K562 (cell line): ENCODE data around the gene PRAC2. TPM values are rescaled to one million over a fixed set of nuclear protein-coding genes. Genes with fewer than 3 reads are reported as not detected.

Source experiments
- ATAC-seq: fragments of 200-7000 bp; cut with Tn5 transposase; 3 replicates; pipeline ENCODE4 v1.9.1; 2020; ENCODE audit warnings: moderate library complexity
- BruUV-seq: library from RNA; stranded (reverse); fragments of 400-500 nt; replicated peaks from 2 replicates; lab custom pipeline; 2021; lab: Mats Ljungman, UMichigan
- CTCF ChIA-PET: fragments of 300-600 bp; formaldehyde crosslinking; extraction: SDS; loops from one replicate; lab custom pipeline; 2021; ENCODE audit warnings: low intra/inter-chr PET ratio; lab: Yijun Ruan, JAX
- POLR2A ChIA-PET: fragments of 300-600, 350-650 bp; sonication (Branson Sonifier 250); formaldehyde crosslinking; extraction: SDS; loops from one replicate; lab custom pipeline; 2021; ENCODE audit warnings: antibody characterized with exemption, inconsistent platforms; lab: Yijun Ruan, JAX
- DNase-seq, 4 experiments: peaks; one replicate each; pipeline versions ENCODE4 v3.0.0 to v3.0.0-alpha.2; 2011 to 2018; ENCODE audit warnings: low spot score in 3 of 4, mixed read lengths in 3 of 4; ENCODE audit errors: extremely low read depth in 1 of 4
- FAIRE-seq: peaks from 2 replicates; lab custom pipeline; 2011; peaks lifted over from hg19 to GRCh38; lab: Jason Lieb, UNC
- H2AFZ ChIP-seq: 2 replicates; pipeline ENCODE4 v1.6.0; 2011; ENCODE audit warnings: low read depth, low read length, control low read depth, inconsistent platforms
- H3K27ac ChIP-seq: fragments of 200-600 bp; 3 replicates; pipeline ENCODE4 v1.8.0; 2011; ENCODE audit warnings: low read depth, mild to moderate bottlenecking, control low read depth, inconsistent platforms, low read length, moderate library complexity, mixed read lengths; ENCODE audit errors: extremely low read depth
- H3K27me3 ChIP-seq, 2 experiments: fragments of 300-600 bp in 1 of 2; 2 replicates in 1 of 2; 3 replicates in 1 of 2; pipeline versions ENCODE4 v1.6.0 to v1.8.0; 2011; ENCODE audit warnings: inconsistent platforms in 2 of 2, low read length in 2 of 2, mild to moderate bottlenecking in 1 of 2, mixed read lengths in 1 of 2, moderate library complexity in 1 of 2; ENCODE audit not compliant: control insufficient read depth in 2 of 2, insufficient read depth in 2 of 2
- H3K36me3 ChIP-seq: fragments of 300-600 bp; 3 replicates; pipeline ENCODE4 v1.8.0; 2011; ENCODE audit warnings: mild to moderate bottlenecking, low read length, inconsistent platforms; ENCODE audit not compliant: control insufficient read depth, insufficient read depth
- H3K4me1 ChIP-seq, 2 experiments: fragments of 200-600 bp in 1 of 2; replicated peaks in 1 of 2; 2 replicates in 1 of 2; 3 replicates in 1 of 2; pipeline versions ENCODE4 v1.5.1 to v1.8.0; 2011; ENCODE audit warnings: inconsistent platforms in 2 of 2, low read length in 2 of 2, mild to moderate bottlenecking in 1 of 2, mixed read lengths in 1 of 2, moderate library complexity in 1 of 2; ENCODE audit not compliant: control insufficient read depth in 2 of 2, insufficient read depth in 2 of 2
- H3K4me2 ChIP-seq: 2 replicates; pipeline ENCODE4 v1.6.1; 2011; ENCODE audit warnings: low read length, control low read depth, inconsistent platforms, mixed read lengths; ENCODE audit not compliant: insufficient read depth
- H3K4me3 ChIP-seq: fragments of 200-600 bp; sonication (generic), shearing (Covaris generic); 2 replicates; pipeline ENCODE4 v1.5.1; 2016; ENCODE audit warnings: control low read depth, inconsistent platforms
- H3K79me2 ChIP-seq: fragments of 200-600 bp; 3 replicates; pipeline ENCODE4 v1.8.0; 2011; ENCODE audit warnings: low read length, inconsistent platforms; ENCODE audit not compliant: control insufficient read depth, insufficient read depth
- H3K9ac ChIP-seq, 2 experiments: 2 replicates each; pipeline versions ENCODE4 v1.6.0 to v1.6.1; 2011; ENCODE audit warnings: low read depth in 2 of 2, low read length in 2 of 2, control low read depth in 1 of 2, inconsistent platforms in 1 of 2, mild to moderate bottlenecking in 1 of 2, mixed read lengths in 1 of 2; ENCODE audit not compliant: insufficient read depth in 1 of 2
- H3K9me1 ChIP-seq: one replicate; pipeline ENCODE4 v1.6.0; 2011; ENCODE audit warnings: inconsistent platforms, mild to moderate bottlenecking, low read length, moderate library complexity; ENCODE audit not compliant: control insufficient read depth, insufficient read depth
- H3K9me3 ChIP-seq: replicated peaks from 2 replicates; pipeline ENCODE4 v1.5.1; 2011; ENCODE audit warnings: low read depth, low read length, inconsistent platforms; ENCODE audit not compliant: control insufficient read depth, insufficient read depth
- H4K20me1 ChIP-seq: replicated peaks from 2 replicates; pipeline ENCODE4 v1.6.1; 2011; ENCODE audit warnings: low read length, inconsistent platforms, mixed read lengths; ENCODE audit not compliant: control insufficient read depth, insufficient read depth
- CBX2 ChIP-seq: fragments of 200-600 bp; sonication (generic); IDR thresholded peaks from one replicate; pipeline ENCODE4 v1.6.1; 2012; ENCODE audit warnings: mild to moderate bottlenecking, low read length, inconsistent platforms; ENCODE audit not compliant: insufficient read depth, poor library complexity, severe bottlenecking
- ZBED1 ChIP-seq: IDR thresholded peaks from 2 replicates; pipeline ENCODE4 v1.6.1; 2014
- ZBTB33 ChIP-seq: sonication (generic); formaldehyde crosslinking; IDR thresholded peaks from 2 replicates; pipeline ENCODE4 v1.8.1; 2023; ENCODE audit warnings: mild to moderate bottlenecking, missing genetic modification reagents
- ZSCAN29 ChIP-seq: fragments of 450-650 bp; IDR thresholded peaks from 2 replicates; pipeline ENCODE4 v1.6.1; 2017
- WGBS: fragments of 100-300 bp; shearing (Covaris generic); methylation state at CpG from one replicate; pipeline ENCODE4 v1.1.6; 2016; ENCODE audit warnings: low coverage, mixed read lengths; ENCODE audit not compliant: insufficient coverage; ENCODE audit errors: missing lambda C conversion rate; 5-methylcytosine and 5-hydroxymethylcytosine counted together
- in situ Hi-C: fragments of 300-500 bp; cut with MboI; formaldehyde crosslinking; loops from 4 replicates; pipeline ENCODE4 v1.15.0; 2018; ENCODE audit warnings: inconsistent platforms, mixed read lengths
- intact Hi-C: fragments of 100-400 bp; cut with micrococcal nuclease; formaldehyde crosslinking; loops from 2 replicates; pipeline ENCODE4 v1.14.2; 2022
- polyA plus RNA-seq, 8 experiments: library from polyadenylated mRNA; depleted of rRNA in 4 of 8; stranded (reverse) in 5 of 8; unstranded in 3 of 8; fragments of >200 nt; fragmentation: Nextera tagmentation in 2 of 8; fragmentation: Illumina TruSeq in 1 of 8; extraction: Ambion mirVana in 2 of 8; extraction: Trizol in 1 of 8; gene quantifications; 2 replicates each; pipeline versions ENCODE4 v1.2.1 to v1.2.3, GENCODE V29; 2011 to 2014; ENCODE audit warnings: inconsistent platforms in 1 of 8, missing spikeins in 1 of 8
- total RNA-seq, 7 experiments: library from RNA; depleted of rRNA in 6 of 7; stranded (reverse); fragments of >200 nt in 6 of 7; fragmentation: Illumina TruSeq in 2 of 7; extraction: Trizol in 2 of 7; gene quantifications; 2 replicates each; pipeline versions ENCODE4 v1.2.1 to v1.2.3, GENCODE V29; 2011 to 2021; ENCODE audit warnings: low replicate concordance in 1 of 7

The PRAC2 gene
- total and polyA plus RNA-seq, 9 of the 15 experiments (the other 6 are each of a cell fraction or from before 2014, with no cell fraction given): not detected

GRCh38 chr17:48723423-48724250, 652 bp downstream of the PRAC2 start:
- in situ Hi-C loops: no loop called here
- FAIRE-seq: no peak

More at GRCh38 chr17:48723423-48724250, 652 bp downstream of the PRAC2 start:
- Histone ChIP-seq H3K9me1 (no peaks in the 10 kb centered on the region), H3K9ac (no peak overlapping the region), H4K20me1 (peaks cover 3% of the 10 kb centered on the region; the same call in 1 of the 2 replicates), H3K36me3 (no peaks in the 10 kb centered on the region), H3K4me1 (peaks cover 0 to 31% of the 10 kb centered on the region in 2 experiments; a peak in 2 of 5 replicates)
- DNase-seq (no peak), ATAC-seq (no peak)
- POLR2A ChIA-PET: interaction anchor here (0.6 to 2.3 kb wide), 7 partner anchors 11 to 832 kb away, joined by 3 to 7 read pairs (median 3); partner anchors contain the start of gene ATP5MC1
- no TSS peak for BruUV-seq
- CTCF ChIA-PET: interaction anchor here (0.6 to 2.6 kb wide), 4 partner anchors 16 to 671 kb away, joined by 3 to 21 read pairs (median 6); no protein-coding TSS in a partner anchor
- peak; percentile 76 for TF ChIP-seq CBX2
- TF ChIP-seq ZBED1: no peak
- peak; percentile 91 for TF ChIP-seq ZSCAN29
- TF ChIP-seq ZBTB33 (CRISPR knock-in tag): no peak
- TF ChIP-seq, all 486 proteins: peak for 2
- Histone ChIP-seq H3K4me3 (no peak overlapping the region), H3K79me2 (no peaks in the 10 kb centered on the region), H3K4me2 (no peak overlapping the region), H3K9me3 (no peaks in the 10 kb centered on the region), H2AFZ (no peak overlapping the region), H3K27ac (no peak overlapping the region), H3K27me3 (peaks cover 74 to 87% of the 10 kb centered on the region in 2 experiments)
- 36% methylated on average over 42 of the region's 42 CpGs for WGBS
- intact Hi-C loops: loop anchor here (1.0 to 2.0 kb wide), 3 partner anchors 45 to 156 kb away; no protein-coding TSS in a partner anchor
